HEK293 (cell line): ENCODE measurements around the gene ZNF524.

ENCODE experiments used
- CTCF ChIA-PET: fragments of 350-600 bp; formaldehyde crosslinking; extraction: SDS; loops from one replicate; lab custom pipeline; 2021; ENCODE audit warnings: antibody characterized with exemption; lab: Yijun Ruan, JAX
- POLR2A ChIA-PET: fragments of 300-600 bp; formaldehyde crosslinking; extraction: SDS; loops from one replicate; lab custom pipeline; 2020; ENCODE audit warnings: antibody characterized with exemption, inconsistent platforms; lab: Yijun Ruan, JAX
- H3K27ac ChIP-seq: fragments of 200-500 bp; sonication (Bioruptor generic); 2 replicates; pipeline ENCODE4 v1.5.1; 2014; ENCODE audit warnings: low read depth, low read length, control low read depth, inconsistent platforms; ENCODE audit errors: extremely low read depth
- H3K36me3 ChIP-seq, 2 experiments: fragments of 200-500 bp in 1 of 2; sonication (Bioruptor generic) in 1 of 2; 1 replicate in 1 of 2; 2 replicates in 1 of 2; pipeline ENCODE4 v1.5.1; 2014 to 2017; ENCODE audit warnings: inconsistent platforms in 2 of 2, low read length in 2 of 2; ENCODE audit not compliant: control insufficient read depth in 2 of 2, insufficient read depth in 1 of 2
- H3K4me1 ChIP-seq: fragments of 200-500 bp; sonication (Bioruptor generic); 2 replicates; pipeline ENCODE4 v1.5.1; 2014; ENCODE audit warnings: mild to moderate bottlenecking, low read length, inconsistent platforms; ENCODE audit not compliant: control insufficient read depth, insufficient read depth
- H3K4me3 ChIP-seq: 2 replicates; pipeline ENCODE4 v1.5.1; 2011; ENCODE audit warnings: low read depth, mild to moderate bottlenecking, control low read depth, low read length, moderate library complexity
- H3K9me3 ChIP-seq: fragments of 200-500 bp; sonication (Bioruptor generic); 2 replicates; pipeline ENCODE4 v1.5.1; 2014; ENCODE audit warnings: low read depth, low read length, inconsistent platforms; ENCODE audit not compliant: control insufficient read depth, insufficient read depth
- CTCF ChIP-seq: fragments of 450-650 bp; formaldehyde crosslinking; IDR thresholded peaks from 2 replicates; pipeline ENCODE4 v1.5.1; 2016; ENCODE audit warnings: missing biosample characterization, missing genetic modification characterization
- IKZF3 ChIP-seq: fragments of 450-650 bp; IDR thresholded peaks from 2 replicates; pipeline ENCODE4 v1.5.0; 2018; ENCODE audit warnings: missing biosample characterization, mild to moderate bottlenecking, missing genetic modification characterization, moderate library complexity
- KLF17 ChIP-seq: fragments of 450-650 bp; formaldehyde crosslinking; IDR thresholded peaks from 2 replicates; pipeline ENCODE4 v1.5.1; 2016; ENCODE audit warnings: missing biosample characterization, missing genetic modification characterization
- KLF9 ChIP-seq: fragments of 450-650 bp; formaldehyde crosslinking; IDR thresholded peaks from 2 replicates; pipeline ENCODE4 v1.5.1; 2016; ENCODE audit warnings: missing biosample characterization, missing genetic modification characterization, low read depth
- PRDM2 ChIP-seq: fragments of 450-650 bp; formaldehyde crosslinking; IDR thresholded peaks from 2 replicates; pipeline ENCODE4 v1.5.1; 2016; ENCODE audit warnings: missing biosample characterization, missing genetic modification characterization, borderline replicate concordance
- SETDB1 ChIP-seq: IDR thresholded peaks from one replicate; pipeline ENCODE4 v1.6.1; 2017; ENCODE audit warnings: mild to moderate bottlenecking, low read length, moderate library complexity, mixed read lengths; ENCODE audit not compliant: insufficient read length
- ZBTB1 ChIP-seq: fragments of 450-650 bp; formaldehyde crosslinking; IDR thresholded peaks from 2 replicates; pipeline ENCODE4 v1.5.1; 2016; ENCODE audit warnings: missing biosample characterization, missing genetic modification characterization
- ZIC2 ChIP-seq: fragments of 450-650 bp; formaldehyde crosslinking; IDR thresholded peaks from 2 replicates; pipeline ENCODE4 v1.5.1; 2016; ENCODE audit warnings: missing biosample characterization, missing genetic modification characterization
- ZNF157 ChIP-seq: fragments of 450-650 bp; formaldehyde crosslinking; IDR thresholded peaks from 2 replicates; pipeline ENCODE4 v1.5.1; 2016; ENCODE audit warnings: missing biosample characterization, missing genetic modification characterization
- ZNF174 ChIP-seq: fragments of 450-650 bp; formaldehyde crosslinking; IDR thresholded peaks from 2 replicates; pipeline ENCODE4 v1.5.0; 2017; ENCODE audit warnings: missing biosample characterization, mild to moderate bottlenecking, missing genetic modification characterization
- ZNF23 ChIP-seq: fragments of 450-650 bp; formaldehyde crosslinking; IDR thresholded peaks from 2 replicates; pipeline ENCODE4 v1.5.1; 2016; ENCODE audit warnings: missing biosample characterization, missing genetic modification characterization, borderline replicate concordance
- ZNF239 ChIP-seq: fragments of 450-650 bp; formaldehyde crosslinking; IDR thresholded peaks from 2 replicates; pipeline ENCODE4 v1.5.1; 2016; ENCODE audit warnings: missing biosample characterization, missing genetic modification characterization
- ZNF24 ChIP-seq: fragments of 450-650 bp; formaldehyde crosslinking; IDR thresholded peaks from 2 replicates; pipeline ENCODE4 v1.5.1; 2016; ENCODE audit warnings: missing biosample characterization, missing genetic modification characterization
- ZNF280D ChIP-seq: fragments of 450-650 bp; formaldehyde crosslinking; IDR thresholded peaks from 2 replicates; pipeline ENCODE4 v1.5.1; 2016; ENCODE audit warnings: missing biosample characterization, missing genetic modification characterization
- ZNF362 ChIP-seq: fragments of 450-650 bp; formaldehyde crosslinking; IDR thresholded peaks from 2 replicates; pipeline ENCODE4 v1.5.1; 2016; ENCODE audit warnings: missing biosample characterization, missing genetic modification characterization
- ZNF501 ChIP-seq: fragments of 450-650 bp; formaldehyde crosslinking; IDR thresholded peaks from 2 replicates; pipeline ENCODE4 v1.5.1; 2016; ENCODE audit warnings: missing biosample characterization, missing genetic modification characterization
- ZNF529 ChIP-seq: fragments of 450-650 bp; formaldehyde crosslinking; IDR thresholded peaks from 2 replicates; pipeline ENCODE4 v1.5.1; 2017; ENCODE audit warnings: missing genetic modification characterization, missing biosample characterization; ENCODE audit not compliant: insufficient replicate concordance
- ZNF549 ChIP-seq: fragments of 450-650 bp; IDR thresholded peaks from 2 replicates; pipeline ENCODE4 v1.5.1; 2018; ENCODE audit warnings: missing biosample characterization, missing genetic modification characterization, mild to moderate bottlenecking, inconsistent platforms, moderate library complexity
- ZNF596 ChIP-seq: fragments of 450-650 bp; IDR thresholded peaks from 2 replicates; pipeline ENCODE4 v1.5.0; 2018; ENCODE audit warnings: missing biosample characterization, mild to moderate bottlenecking, missing genetic modification characterization, moderate library complexity
- ZNF629 ChIP-seq: fragments of 450-650 bp; formaldehyde crosslinking; IDR thresholded peaks from 2 replicates; pipeline ENCODE4 v1.5.1; 2017; ENCODE audit warnings: missing biosample characterization, missing genetic modification characterization
- ZNF701 ChIP-seq: fragments of 450-650 bp; formaldehyde crosslinking; IDR thresholded peaks from 2 replicates; pipeline ENCODE4 v1.5.1; 2016; ENCODE audit warnings: missing biosample characterization, missing genetic modification characterization
- ZNF792 ChIP-seq: fragments of 450-650 bp; formaldehyde crosslinking; IDR thresholded peaks from 2 replicates; pipeline ENCODE4 v1.5.1; 2016; ENCODE audit warnings: missing biosample characterization, missing genetic modification characterization
- ZNF837 ChIP-seq: fragments of 450-650 bp; formaldehyde crosslinking; IDR thresholded peaks from 2 replicates; pipeline ENCODE4 v1.5.1; 2016; ENCODE audit warnings: missing biosample characterization, missing genetic modification characterization

The ZNF524 gene

GRCh38 chr19:55617426-55617825 is 17.3 kb downstream of the ZNF524 start:
- CTCF ChIA-PET: interaction anchor here (4.3 to 4.6 kb wide), 2 partner anchors 11 to 15 kb away, joined by 23 to 29 read pairs; partner anchors contain the start of gene ZNF865
- no peaks in the 10 kb centered on the region for H3K9me3 ChIP-seq
- peaks cover 5 to 28% of the 10 kb centered on the region in 2 experiments; a peak in 2 of 3 replicates for H3K36me3 ChIP-seq
- H3K4me3 ChIP-seq: no peak overlapping the region
- no peak overlapping the region for H3K27ac ChIP-seq
- no peaks in the 10 kb centered on the region for H3K4me1 ChIP-seq
- POLR2A ChIA-PET: interaction anchor here (0.9 to 9.1 kb wide), 3 partner anchors 12 to 18 kb away, joined by 3 to 75 read pairs (median 4); partner anchors contain the start of gene ZNF865
- TF ChIP-seq ZNF23 (tag by site-specific recombination) (no peak), ZNF174 (tag by site-specific recombination) (no peak), ZNF596 (tag by site-specific recombination) (no peak), ZIC2 (no peak), ZNF792 (no peak), ZNF239 (tag by site-specific recombination) (no peak), ZNF280D (tag by site-specific recombination) (no peak), CTCF (tag by site-specific recombination) (no peak), ZNF629 (tag by site-specific recombination) (no peak), ZNF529 (tag by site-specific recombination) (no peak), ZNF549 (tag by site-specific recombination) (no peak), ZNF701 (tag by site-specific recombination) (no peak), KLF9 (no peak), KLF17 (no peak), ZNF24 (tag by site-specific recombination) (no peak)

- CTCF ChIA-PET: interaction anchor here (0.6 to 4.6 kb wide), 8 partner anchors 9 to 488 kb away, joined by 3 to 29 read pairs (median 5); partner anchors contain the start of gene ZNF865
- H3K9me3 ChIP-seq: no peaks in the 10 kb centered on the region
- no peak overlapping the region for H3K4me3 ChIP-seq
- H3K36me3 ChIP-seq: peaks cover 5 to 28% of the 10 kb centered on the region in 2 experiments; a peak in 2 of 3 replicates
- no peaks in the 10 kb centered on the region; the same call in 1 of the 2 replicates for H3K4me1 ChIP-seq
- no peak for TF ChIP-seq ZNF157 (tag by site-specific recombination)
- no peak for TF ChIP-seq PRDM2 (tag by site-specific recombination)
- 0 out of 2 replicates have a peak, but pooled peaks have one; percentile 51 for TF ChIP-seq ZNF362 (tag by site-specific recombination)
- TF ChIP-seq ZNF837: no peak
- no peak for TF ChIP-seq IKZF3 (tag by site-specific recombination)
- no peak for TF ChIP-seq ZNF792
- no peak for TF ChIP-seq ZNF501 (tag by site-specific recombination)
- no peak for TF ChIP-seq SETDB1
- TF ChIP-seq ZBTB1: no peak
- POLR2A ChIA-PET: interaction anchor here (0.6 to 9.1 kb wide), 9 partner anchors 13 to 529 kb away, joined by 3 to 75 read pairs (median 4); partner anchors contain the start of genes FIZ1, ZNF579 and ZNF865
- H3K27ac ChIP-seq: no peak overlapping the region
Measured at GRCh38 chr19:55618426-55618825, 18.3 kb downstream of the ZNF524 start.
